ENCODE data around the gene OR11H7.
"Not testable (repeated sequence)": the region's sequence is repeated elsewhere in the genome, so short reads cannot be mapped to it uniquely, and the experiment has no call there.

OR11H7 gene

GRCh38 chr14:20262642-20263128 is 33.9 kb downstream of the OR11H7 start:
- DNase-seq (ENCODE audit: low read depth in 1 of 2, low spot score in 1 of 2), result peak in 1 of 2 experiments; percentile 17
- Histone ChIP-seq H3K27me3 (ENCODE audit: insufficient read depth, poor library complexity, severe bottlenecking) (no peaks in the 10 kb centered on the region), H3K4me3 (replicated peaks; ENCODE audit: insufficient read depth, low read length) (no peak overlapping the region), H3K27ac (replicated peaks) (no peak overlapping the region)
- no peak for TF ChIP-seq GABPA (IDR thresholded peaks at IDR 0.05; ENCODE audit: low read depth)
- TF ChIP-seq, protein P1, sequence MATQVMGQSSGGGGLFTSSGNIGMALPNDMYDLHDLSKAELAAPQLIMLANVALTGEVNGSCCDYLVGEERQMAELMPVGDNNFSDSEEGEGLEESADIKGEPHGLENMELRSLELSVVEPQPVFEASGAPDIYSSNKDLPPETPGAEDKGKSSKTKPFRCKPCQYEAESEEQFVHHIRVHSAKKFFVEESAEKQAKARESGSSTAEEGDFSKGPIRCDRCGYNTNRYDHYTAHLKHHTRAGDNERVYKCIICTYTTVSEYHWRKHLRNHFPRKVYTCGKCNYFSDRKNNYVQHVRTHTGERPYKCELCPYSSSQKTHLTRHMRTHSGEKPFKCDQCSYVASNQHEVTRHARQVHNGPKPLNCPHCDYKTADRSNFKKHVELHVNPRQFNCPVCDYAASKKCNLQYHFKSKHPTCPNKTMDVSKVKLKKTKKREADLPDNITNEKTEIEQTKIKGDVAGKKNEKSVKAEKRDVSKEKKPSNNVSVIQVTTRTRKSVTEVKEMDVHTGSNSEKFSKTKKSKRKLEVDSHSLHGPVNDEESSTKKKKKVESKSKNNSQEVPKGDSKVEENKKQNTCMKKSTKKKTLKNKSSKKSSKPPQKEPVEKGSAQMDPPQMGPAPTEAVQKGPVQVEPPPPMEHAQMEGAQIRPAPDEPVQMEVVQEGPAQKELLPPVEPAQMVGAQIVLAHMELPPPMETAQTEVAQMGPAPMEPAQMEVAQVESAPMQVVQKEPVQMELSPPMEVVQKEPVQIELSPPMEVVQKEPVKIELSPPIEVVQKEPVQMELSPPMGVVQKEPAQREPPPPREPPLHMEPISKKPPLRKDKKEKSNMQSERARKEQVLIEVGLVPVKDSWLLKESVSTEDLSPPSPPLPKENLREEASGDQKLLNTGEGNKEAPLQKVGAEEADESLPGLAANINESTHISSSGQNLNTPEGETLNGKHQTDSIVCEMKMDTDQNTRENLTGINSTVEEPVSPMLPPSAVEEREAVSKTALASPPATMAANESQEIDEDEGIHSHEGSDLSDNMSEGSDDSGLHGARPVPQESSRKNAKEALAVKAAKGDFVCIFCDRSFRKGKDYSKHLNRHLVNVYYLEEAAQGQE (IDR thresholded peaks at IDR 0.05; ENCODE audit: insufficient replicate concordance, low read depth), result no peak

DNA sequence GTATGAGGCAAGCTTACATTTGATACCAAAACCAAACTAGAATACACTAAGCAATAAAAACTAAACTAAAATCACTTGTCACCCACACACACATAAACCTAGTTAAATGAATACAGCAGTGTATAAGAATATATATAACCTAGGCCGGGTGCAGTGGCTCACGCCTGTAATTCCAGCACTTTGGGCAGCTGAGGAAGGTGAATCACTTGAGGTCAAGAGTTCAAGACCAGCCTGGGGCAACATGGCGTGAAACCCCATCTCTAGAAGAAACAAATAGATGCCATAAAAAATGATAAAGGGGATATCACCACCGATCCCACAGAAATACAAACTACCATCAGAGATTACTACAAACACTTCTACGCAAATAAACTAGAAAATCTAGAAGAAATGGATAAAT is 35.6 kb downstream of the OR11H7 start:
- H3K27ac ChIP-seq (replicated peaks); H3K4me3 ChIP-seq (replicated peaks; ENCODE audit: insufficient read depth, low read length); H3K27me3 ChIP-seq (ENCODE audit: insufficient read depth, poor library complexity, severe bottlenecking); DNase-seq (ENCODE audit: low read depth in 1 of 2, low spot score in 1 of 2): not testable (repeated sequence)

- Histone ChIP-seq H3K27me3 (ENCODE audit: insufficient read depth, poor library complexity, severe bottlenecking) (no peaks in the 10 kb centered on the region), H3K27ac (replicated peaks) (no peak overlapping the region), H3K4me3 (replicated peaks; ENCODE audit: insufficient read depth, low read length) (no peak overlapping the region)
- DNase-seq (ENCODE audit: low read depth in 1 of 2, low spot score in 1 of 2), result no peak
- TF ChIP-seq, protein P1 (IDR thresholded peaks at IDR 0.05; ENCODE audit: insufficient replicate concordance, low read depth), result no peak
- TF ChIP-seq CTCF (IDR thresholded peaks at IDR 0.05; ENCODE audit: insufficient read depth, low read length) (no peak), POLR2AphosphoS5 (IDR thresholded peaks at IDR 0.05; ENCODE audit: low read depth) (no peak), SPI1 (IDR thresholded peaks at IDR 0.05; ENCODE audit: borderline replicate concordance, low read depth) (no peak), GABPA (IDR thresholded peaks at IDR 0.05; ENCODE audit: low read depth) (no peak)
Measured at GRCh38 chr14:20274062-20274461, 45.3 kb downstream of the OR11H7 start.

DNA sequence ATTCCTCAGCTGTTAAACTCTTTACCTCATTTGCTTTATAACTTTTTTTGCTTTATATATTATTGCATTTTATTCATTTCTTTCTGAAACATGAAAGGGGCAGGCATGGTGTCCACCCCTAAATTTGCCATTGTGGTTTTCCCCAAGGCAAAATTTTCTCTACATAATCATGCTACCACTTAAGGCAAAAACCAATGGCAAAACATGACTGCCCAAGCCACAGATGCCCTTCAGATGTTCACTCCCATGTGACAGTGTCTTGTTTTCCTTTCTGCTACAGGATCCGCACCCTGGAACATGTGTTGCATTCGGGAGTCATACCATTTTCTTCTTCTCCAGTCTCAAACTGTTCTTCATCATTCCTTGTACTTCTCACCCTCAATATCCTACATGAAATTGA is 48.6 kb downstream of the OR11H7 start:
- H3K27ac ChIP-seq (replicated peaks), result no peak overlapping the region
- no peak for TF ChIP-seq GABPA (IDR thresholded peaks at IDR 0.05; ENCODE audit: low read depth)
- TF ChIP-seq POLR2AphosphoS5 (IDR thresholded peaks at IDR 0.05; ENCODE audit: low read depth), result no peak
- TF ChIP-seq SPI1 (IDR thresholded peaks at IDR 0.05; ENCODE audit: borderline replicate concordance, low read depth), result no peak
- no peak for TF ChIP-seq CTCF (IDR thresholded peaks at IDR 0.05; ENCODE audit: insufficient read depth, low read length)
- TF ChIP-seq, protein P1 (IDR thresholded peaks at IDR 0.05; ENCODE audit: insufficient replicate concordance, low read depth), result no peak
- DNase-seq (ENCODE audit: low read depth in 1 of 2, low spot score in 1 of 2), result no peak
- no peaks in the 10 kb centered on the region for H3K27me3 ChIP-seq (ENCODE audit: insufficient read depth, poor library complexity, severe bottlenecking)
- no peak overlapping the region for H3K4me3 ChIP-seq (replicated peaks; ENCODE audit: insufficient read depth, low read length)
